ENCODE measurements around the gene STX3. TPM values are rescaled to one million over a fixed set of nuclear protein-coding genes. Genes with fewer than 3 reads are reported as not detected.

The STX3 gene
- total and polyA plus RNA-seq, 2 of the 4 experiments (the other 2 are of a cell fraction), result 5.0 to 5.4 TPM

- Histone ChIP-seq H3K4ac (ENCODE audit: low read depth, low read length) (no peak overlapping the region), H3K4me3 (ENCODE audit: insufficient read depth, low read depth, low read length) (no peak overlapping the region), H3K27ac (ENCODE audit: insufficient read depth, low read length) (no peak overlapping the region), H4K91ac (ENCODE audit: insufficient read depth, low read depth, low read length) (no peak overlapping the region), H3K27me3 (ENCODE audit: control insufficient read depth, insufficient read depth, low read length) (no peaks in the 10 kb centered on the region), H2AFZ (replicated peaks; ENCODE audit: low read length, poor library complexity) (no peak overlapping the region), H3K4me2 (ENCODE audit: low read depth, low read length) (no peak overlapping the region; the same call in 1 of the 2 replicates), H4K20me1 (ENCODE audit: insufficient read depth, low read length) (no peaks in the 10 kb centered on the region), H3K9me1 (ENCODE audit: insufficient read depth, low read length) (0 out of 2 replicates have a peak, but pooled peaks cover 3% of the 10 kb centered on the region), H3K36me3 (ENCODE audit: control insufficient read depth, insufficient read depth, low read length) (no peaks in the 10 kb centered on the region), H4K8ac (ENCODE audit: low read depth in 2 of 2, low read length in 2 of 2) (no peak overlapping the region), H2BK15ac (ENCODE audit: low read depth, low read length) (no peak overlapping the region), H2AK9ac (replicated peaks; ENCODE audit: low read depth, low read length, poor library complexity) (no peak overlapping the region), H3K23ac (ENCODE audit: low read depth, low read length) (no peak overlapping the region), H2BK120ac (ENCODE audit: low read depth, low read length) (no peak overlapping the region), H3K9ac (ENCODE audit: low read depth, low read length) (no peak overlapping the region), H3K14ac (replicated peaks; ENCODE audit: low read depth, low read length) (no peak overlapping the region), H2BK5ac (ENCODE audit: low read depth, low read length, poor library complexity, severe bottlenecking) (peak overlapping the region; percentile 87), H3K18ac (ENCODE audit: low read depth, low read length) (peak overlapping the region; percentile 90; the same call in 1 of the 2 replicates), H2AK5ac (ENCODE audit: low read depth, low read length) (no peak overlapping the region), H3K9me3 (ENCODE audit: control insufficient read depth, insufficient read depth, low read length) (no peaks in the 10 kb centered on the region; the same call in 1 of the 2 replicates), H4K5ac (ENCODE audit: low read depth, low read length) (peak overlapping the region; percentile 78; the same call in 1 of the 2 replicates), H3K56ac (ENCODE audit: extremely low read depth, insufficient read depth, low read length) (no peak overlapping the region), H3K4me1 (ENCODE audit: control insufficient read depth, insufficient read depth, low read length) (peaks cover 9% of the 10 kb centered on the region; the same call in 1 of the 2 replicates), H3K79me1 (ENCODE audit: low read depth in 1 of 2, low read length in 2 of 2) (no peaks in the 10 kb centered on the region), H2BK20ac (ENCODE audit: low read depth, low read length) (no peak overlapping the region)
- DNase-seq, result peak; percentile 24
- no CpG with 5 or more reads among the region's 1 CpG for WGBS, 2 experiments (ENCODE audit: extremely low coverage in 2 of 2, insufficient read length in 1 of 2)
- in situ Hi-C loops (cut with MboI; ENCODE audit: low sequenced_read_pairs), result no loop called here
- ChIA-PET POLR2A (ENCODE audit: unreplicated experiment) (no interaction called here), CTCF (no interaction called here)
- intact Hi-C loops (cut with micrococcal nuclease), result no loop called here
- TF ChIP-seq POLR2A (IDR thresholded peaks at IDR 0.05; ENCODE audit: low read depth, low read length) (no peak), CHD1 (IDR thresholded peaks at IDR 0.05; ENCODE audit: low read depth, low read length) (no peak), CEBPB (IDR thresholded peaks at IDR 0.05; ENCODE audit: low read depth, low read length) (no peak), BHLHE40 (IDR thresholded peaks at IDR 0.05; ENCODE audit: low read depth, low read length) (no peak), MAFK (IDR thresholded peaks at IDR 0.05; ENCODE audit: low read depth, low read length) (no peak), RFX5 (IDR thresholded peaks at IDR 0.05; ENCODE audit: low read depth, low read length) (no peak), USF2 (IDR thresholded peaks at IDR 0.05; ENCODE audit: low read depth, low read length) (no peak), ELK1 (IDR thresholded peaks at IDR 0.05; ENCODE audit: borderline replicate concordance, low read depth, low read length) (no peak), RCOR1 (IDR thresholded peaks at IDR 0.05; ENCODE audit: insufficient replicate concordance, low read length) (no peak), CTCF (conservative IDR thresholded peaks at IDR 0.05; ENCODE audit: low read depth, low read length) (no peak), FOS (IDR thresholded peaks at IDR 0.05; ENCODE audit: low read depth, low read length) (no peak), NFE2L2 (IDR thresholded peaks at IDR 0.05; ENCODE audit: low read depth, low read length) (no peak), SMC3 (IDR thresholded peaks at IDR 0.05; ENCODE audit: low read depth, low read length) (no peak)
- dilution Hi-C loops (cut with HindIII; ENCODE audit: low sequenced_read_pairs, unreplicated experiment), result no loop called here
- 0 out of 2 replicates have a peak, but pooled peaks have one; percentile 22 for ATAC-seq (ENCODE audit: low read depth)
- no TSS peak for BruUV-seq (replicated peaks)
Observed at GRCh38 chr11:59708537-59708936, 46.6 kb upstream of the STX3 start.
